ENCODE results near the gene CHRNA1. TPM values are rescaled to one million over a fixed set of nuclear protein-coding genes. Genes with fewer than 3 reads are reported as not detected.

The CHRNA1 gene
- total and polyA plus RNA-seq, 10 donors: 0.13 to 3.4 (median 0.46) TPM; not detected in 5

- intact Hi-C loops (cut with DNase I; ENCODE audit: low total_unique reads): no loop called here
- TF ChIP-seq POLR2AphosphoS5 (IDR thresholded peaks at IDR 0.05) (no peak), POLR2A (IDR thresholded peaks at IDR 0.05) (no peak), CTCF (IDR thresholded peaks at IDR 0.05 in 8 of 11, conservative IDR thresholded peaks at IDR 0.05 in 3 of 11) (no peak)
- peaks cover 0 to 64% (median 18%) of the 10 kb centered on the region in 7 donors for H3K27me3 ChIP-seq (replicated peaks in 1 of 7)
Measured at GRCh38 chr2:174728096-174728495, 36.2 kb downstream of the CHRNA1 start.

GRCh38 chr2:174726212-174726611 is 38.1 kb downstream of the CHRNA1 start:
- Histone ChIP-seq H3K9me3 (no peaks in the 10 kb centered on the region), H3K4me1 (peaks cover 0 to 15% (median 13%) of the 10 kb centered on the region in 6 donors), H3K36me3 (no peaks in the 10 kb centered on the region), H3K27me3 (replicated peaks in 1 of 7) (peaks cover 0 to 49% (median 18%) of the 10 kb centered on the region in 7 donors), H3K27ac (no peak overlapping the region), H3K4me3 (no peak overlapping the region)
- DNase-seq: no peak
- WGBS, 5 donors: 34 to 41% (median 38%) methylated on average over 4 of the region's 4 CpGs
- no peak for TF ChIP-seq CTCF (IDR thresholded peaks at IDR 0.05 in 8 of 11, conservative IDR thresholded peaks at IDR 0.05 in 3 of 11)
- TF ChIP-seq POLR2AphosphoS5 (IDR thresholded peaks at IDR 0.05): no peak
- intact Hi-C loops (cut with DNase I; ENCODE audit: low total_unique reads): no loop called here

More at GRCh38 chr2:174728096-174728495, 36.2 kb downstream of the CHRNA1 start:
- 94 to 98% (median 95%) methylated on average over 9 of the region's 9 CpGs for WGBS, 5 donors
- Histone ChIP-seq H3K4me1 (peaks cover 0 to 15% (median 13%) of the 10 kb centered on the region in 6 donors), H3K9me3 (no peaks in the 10 kb centered on the region), H3K27ac (no peak overlapping the region), H3K36me3 (no peaks in the 10 kb centered on the region), H3K4me3 (no peak overlapping the region)
- DNase-seq: no peak

- Histone ChIP-seq H3K4me3 (no peak overlapping the region), H3K27ac (no peak overlapping the region), H3K9me3 (no peaks in the 10 kb centered on the region), H3K4me1 (peaks cover 0 to under 1% (median 0%) of the 10 kb centered on the region in 6 donors), H3K36me3 (no peaks in the 10 kb centered on the region), H3K27me3 (replicated peaks in 1 of 7) (peaks cover 0 to 19% (median 0%) of the 10 kb centered on the region in 7 donors)
- DNase-seq: no peak
- TF ChIP-seq POLR2A (IDR thresholded peaks at IDR 0.05) (no peak), POLR2AphosphoS5 (IDR thresholded peaks at IDR 0.05) (no peak), CTCF (IDR thresholded peaks at IDR 0.05 in 8 of 11, conservative IDR thresholded peaks at IDR 0.05 in 3 of 11) (no peak)
- intact Hi-C loops (cut with DNase I; ENCODE audit: low total_unique reads): no loop called here
- WGBS, 5 donors: 80 to 96% (median 96%) methylated on average over 1 of the region's 1 CpG
Measured at GRCh38 chr2:174722942-174723592, 41.2 kb downstream of the CHRNA1 start.

- no peaks in the 10 kb centered on the region for H3K36me3 ChIP-seq
- no peak for DNase-seq
- intact Hi-C loops (cut with DNase I; ENCODE audit: low total_unique reads): no loop called here
- H3K27me3 ChIP-seq (replicated peaks in 1 of 7): peaks cover 0 to 5% (median 0%) of the 10 kb centered on the region in 7 donors
- H3K4me1 ChIP-seq: peaks cover 0 to 17% (median 0%) of the 10 kb centered on the region in 6 donors
- no peak for TF ChIP-seq POLR2A (IDR thresholded peaks at IDR 0.05)
- TF ChIP-seq CTCF (IDR thresholded peaks at IDR 0.05 in 8 of 11, conservative IDR thresholded peaks at IDR 0.05 in 3 of 11): no peak
- no peak for TF ChIP-seq POLR2AphosphoS5 (IDR thresholded peaks at IDR 0.05)
- no peak overlapping the region for H3K27ac ChIP-seq
- no peaks in the 10 kb centered on the region for H3K9me3 ChIP-seq
- H3K4me3 ChIP-seq: no peak overlapping the region
- WGBS, 5 donors: 61 to 76% (median 70%) methylated on average over 4 of the region's 4 CpGs
Measured at GRCh38 chr2:174719016-174719415, 45.3 kb downstream of the CHRNA1 start.

Data from spleen (tissue), 11 donors.